Activated CD4-positive, alpha-beta T cell treated with anti-CD3 and anti-CD28 coated beads for 36 hours (primary cell): ENCODE measurements around the gene TLK1. TPM values are rescaled to one million over a fixed set of nuclear protein-coding genes. Genes with fewer than 3 reads are reported as not detected.
"Not testable (repeated sequence)": the region's sequence is repeated elsewhere in the genome, so short reads cannot be mapped to it uniquely, and the experiment has no call there.

Experiments
- ATAC-seq: fragments of 200-7000 bp; cut with Tn5 transposase; one replicate; pipeline ENCODE4 v1.10.0; 2021; ENCODE audit warnings: mild to moderate bottlenecking, moderate library complexity
- CTCF ChIA-PET: fragments of 350-600 bp; sonication (Branson Sonifier 250); formaldehyde crosslinking; loops from one replicate; lab custom pipeline; 2021; ENCODE audit warnings: antibody characterized with exemption; lab: Charles Lee
- POLR2A ChIA-PET: fragments of 350-600 bp; sonication (Branson Sonifier 250); formaldehyde crosslinking; loops from one replicate; lab custom pipeline; 2021; ENCODE audit warnings: antibody characterized with exemption, inconsistent platforms; lab: Charles Lee
- DNase-seq: peaks from one replicate; pipeline ENCODE4 v3.0.0-alpha.2; 2020
- H3K27ac Mint-ChIP-seq: one replicate; pipeline ENCODE4 v1.8.0; 2021; ENCODE audit warnings: mixed read lengths
- H3K27me3 Mint-ChIP-seq: one replicate; pipeline ENCODE4 v1.8.0; 2021; ENCODE audit warnings: mixed read lengths
- H3K36me3 Mint-ChIP-seq: one replicate; pipeline ENCODE4 v1.8.0; 2021; ENCODE audit warnings: low read depth, mixed read lengths
- H3K4me1 Mint-ChIP-seq: one replicate; pipeline ENCODE4 v1.8.0; 2021; ENCODE audit warnings: mixed read lengths
- H3K4me3 Mint-ChIP-seq: one replicate; pipeline ENCODE4 v1.8.0; 2021; ENCODE audit warnings: mild to moderate bottlenecking, moderate library complexity, mixed read lengths
- H3K9me3 Mint-ChIP-seq: one replicate; pipeline ENCODE4 v1.8.0; 2021; ENCODE audit warnings: low read depth, mixed read lengths
- intact Hi-C, 2 experiments: fragments of 100-400 bp; cut with DNase I in 1 of 2; cut with micrococcal nuclease in 1 of 2; formaldehyde crosslinking; loops; one replicate each; pipeline versions ENCODE4 v1.14.2 to v1.15.1; 2022 to 2024; cut with DNase I, micrococcal nuclease
- total RNA-seq, 2 experiments: library from RNA; stranded (reverse); gene quantifications; one replicate each; pipeline ENCODE4 v1.2.3, GENCODE V29; 2021

TLK1 gene
- total RNA-seq, 2 experiments from 2014 or later, result 71.8 to 83.7 TPM

DNA sequence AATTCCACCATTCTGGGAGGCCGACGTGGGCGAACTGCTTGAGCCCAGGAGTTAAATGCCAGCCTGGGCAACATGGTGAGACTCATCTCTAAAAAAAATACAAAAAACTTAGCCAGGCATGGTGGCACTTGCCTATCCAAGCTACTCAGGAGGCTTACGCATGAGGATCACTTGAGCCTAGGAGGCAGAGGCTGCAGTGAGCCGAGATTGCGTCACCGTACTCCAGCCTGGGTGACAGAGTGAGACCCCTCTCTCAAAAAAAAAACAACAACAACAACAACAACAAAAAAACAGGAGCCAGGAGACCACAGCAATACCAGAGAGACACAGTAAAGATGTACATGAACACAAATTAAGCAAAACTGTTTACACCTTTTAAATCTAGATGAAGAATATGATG lies 52.9 kb downstream of the TLK1 start:
- no peaks in the 10 kb centered on the region for H3K27me3 Mint-ChIP-seq
- peaks cover 54% of the 10 kb centered on the region for H3K4me1 Mint-ChIP-seq
- no peak overlapping the region for H3K27ac Mint-ChIP-seq
- POLR2A ChIA-PET, result interaction anchor here (0.7 kb wide), 1 partner anchor 19 kb away, joined by 4 read pairs; no protein-coding TSS in a partner anchor
- ATAC-seq, result no peak
- CTCF ChIA-PET, result no interaction called here
- H3K4me3 Mint-ChIP-seq, result no peak overlapping the region
- H3K36me3 Mint-ChIP-seq, result peaks cover 38% of the 10 kb centered on the region
- H3K9me3 Mint-ChIP-seq, result no peaks in the 10 kb centered on the region
- DNase-seq, result no peak
- intact Hi-C loops, result no loop called here

DNA sequence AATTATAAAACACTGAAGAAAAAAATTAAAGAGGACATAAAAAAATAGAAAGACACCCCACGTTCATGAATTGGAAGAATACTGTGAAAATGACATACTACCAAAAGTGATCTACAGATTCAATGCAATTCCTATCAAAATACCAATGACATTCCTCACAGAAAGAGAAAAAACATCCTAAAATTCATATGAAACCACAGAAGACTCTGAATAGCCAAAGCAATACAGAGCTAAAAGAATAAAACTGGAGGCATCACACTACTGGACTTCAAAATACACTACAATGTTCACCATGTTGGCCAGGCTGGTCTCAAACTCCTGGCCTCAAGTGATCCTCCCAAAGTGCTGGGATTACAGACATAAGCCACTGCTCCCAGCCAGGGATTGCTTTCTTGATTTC lies 56.3 kb downstream of the TLK1 start:
- peaks cover 40% of the 10 kb centered on the region for H3K36me3 Mint-ChIP-seq
- intact Hi-C loops, result loop anchor here in 1 of 2 experiments (5.0 kb wide), 1 partner anchor 38 kb away; no protein-coding TSS in a partner anchor
- H3K27me3 Mint-ChIP-seq, result no peaks in the 10 kb centered on the region
- no peak for DNase-seq
- POLR2A ChIA-PET, result no interaction called here
- no peak overlapping the region for H3K4me3 Mint-ChIP-seq
- no peak for ATAC-seq
- H3K4me1 Mint-ChIP-seq, result peaks cover 51% of the 10 kb centered on the region
- peaks cover 10% of the 10 kb centered on the region for H3K9me3 Mint-ChIP-seq
- H3K27ac Mint-ChIP-seq, result no peak overlapping the region
- CTCF ChIA-PET, result interaction anchor here (1.1 kb wide), 1 partner anchor 18 kb away, joined by 3 read pairs; no protein-coding TSS in a partner anchor

DNA sequence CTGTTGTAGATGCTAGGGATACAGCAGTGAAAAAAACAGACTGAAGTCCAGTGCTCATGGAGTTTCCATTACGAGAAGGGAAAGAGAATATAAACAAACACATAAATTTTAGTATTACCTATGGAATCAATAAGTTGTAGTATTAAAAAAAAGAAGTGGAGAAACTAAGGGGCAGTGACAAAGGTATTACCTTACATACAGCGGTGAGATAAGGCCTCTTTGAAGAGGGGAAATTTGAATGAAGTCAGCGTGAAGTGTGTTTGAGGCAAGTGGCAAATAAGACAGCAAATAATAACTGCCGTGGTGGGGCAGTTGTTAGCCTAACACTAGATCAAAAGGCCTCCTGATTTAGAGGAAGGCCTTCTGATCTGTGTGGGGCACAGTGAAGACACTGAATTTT lies 57.9 kb downstream of the TLK1 start:
- ChIA-PET CTCF (no interaction called here), POLR2A (no interaction called here)
- H3K9me3 Mint-ChIP-seq, result peaks cover 22% of the 10 kb centered on the region
- no peaks in the 10 kb centered on the region for H3K27me3 Mint-ChIP-seq
- ATAC-seq (peak; percentile 57), DNase-seq (no peak)
- H3K4me3 Mint-ChIP-seq, result no peak overlapping the region
- peaks cover 44% of the 10 kb centered on the region for H3K4me1 Mint-ChIP-seq
- peak overlapping the region; percentile 59 for H3K27ac Mint-ChIP-seq
- peaks cover 45% of the 10 kb centered on the region for H3K36me3 Mint-ChIP-seq
- intact Hi-C loops, result loop anchor here in 1 of 2 experiments (5.0 kb wide), 1 partner anchor 39 kb away; no protein-coding TSS in a partner anchor

DNA sequence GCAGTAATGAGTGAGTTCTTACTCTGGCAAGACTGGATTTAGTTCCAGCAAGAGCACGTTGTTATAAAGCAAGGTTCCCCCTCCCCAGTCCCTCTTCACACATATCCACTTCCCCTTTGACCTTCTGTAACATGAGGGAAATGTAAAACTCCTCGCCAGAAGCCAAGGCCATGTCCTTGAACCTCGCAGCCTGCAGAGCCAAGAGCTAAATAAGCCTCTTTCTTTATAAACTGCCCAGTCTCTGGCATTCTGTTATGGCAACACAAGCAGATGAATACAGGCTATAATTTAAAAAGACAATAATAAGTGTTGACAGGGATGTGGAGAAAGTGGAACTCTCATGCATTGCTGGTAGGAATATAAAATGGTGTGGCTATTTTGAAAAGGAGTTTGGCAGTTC lies 60.3 kb downstream of the TLK1 start:
- DNase-seq (no peak), ATAC-seq (no peak)
- Mint-ChIP-seq H3K4me3 (no peak overlapping the region), H3K27me3 (no peaks in the 10 kb centered on the region), H3K36me3 (peaks cover 48% of the 10 kb centered on the region), H3K27ac (no peak overlapping the region), H3K4me1 (peaks cover 35% of the 10 kb centered on the region), H3K9me3 (peaks cover 28% of the 10 kb centered on the region)
- ChIA-PET CTCF (no interaction called here), POLR2A (no interaction called here)
- intact Hi-C loops, result loop anchor here in 1 of 2 experiments (5.0 kb wide), 1 partner anchor 42 kb away; no protein-coding TSS in a partner anchor

DNA sequence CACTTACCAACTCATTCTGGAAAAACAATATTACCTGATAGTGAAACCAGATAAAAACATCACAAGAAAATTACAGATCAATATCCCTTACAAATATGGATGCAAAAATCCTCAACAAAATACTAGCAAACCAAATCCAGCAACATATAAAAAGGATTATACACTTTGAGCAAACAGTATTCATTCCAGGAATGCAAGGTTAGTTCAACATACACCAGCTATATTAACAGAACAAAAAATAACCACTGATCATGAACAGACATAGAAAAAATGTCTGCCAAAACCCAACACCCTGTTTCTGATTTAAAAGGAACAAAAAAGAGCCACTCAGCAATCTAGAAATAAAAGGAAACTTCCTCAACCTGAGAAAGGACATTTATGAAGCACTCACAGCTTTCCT lies 62.1 kb downstream of the TLK1 start:
- POLR2A ChIA-PET, result interaction anchor here (0.6 kb wide), 1 partner anchor 37 kb away, joined by 3 read pairs; no protein-coding TSS in a partner anchor
- intact Hi-C loops, result no loop called here
- Mint-ChIP-seq H3K27me3 (no peaks in the 10 kb centered on the region), H3K4me1 (peaks cover 38% of the 10 kb centered on the region), H3K36me3 (peaks cover 47% of the 10 kb centered on the region), H3K4me3 (no peak overlapping the region), H3K9me3 (peaks cover 28% of the 10 kb centered on the region), H3K27ac (no peak overlapping the region)
- no peak for ATAC-seq
- no peak for DNase-seq
- CTCF ChIA-PET, result interaction anchor here (4.7 kb wide), 1 partner anchor 13 kb away, joined by 44 read pairs; no protein-coding TSS in a partner anchor

DNA sequence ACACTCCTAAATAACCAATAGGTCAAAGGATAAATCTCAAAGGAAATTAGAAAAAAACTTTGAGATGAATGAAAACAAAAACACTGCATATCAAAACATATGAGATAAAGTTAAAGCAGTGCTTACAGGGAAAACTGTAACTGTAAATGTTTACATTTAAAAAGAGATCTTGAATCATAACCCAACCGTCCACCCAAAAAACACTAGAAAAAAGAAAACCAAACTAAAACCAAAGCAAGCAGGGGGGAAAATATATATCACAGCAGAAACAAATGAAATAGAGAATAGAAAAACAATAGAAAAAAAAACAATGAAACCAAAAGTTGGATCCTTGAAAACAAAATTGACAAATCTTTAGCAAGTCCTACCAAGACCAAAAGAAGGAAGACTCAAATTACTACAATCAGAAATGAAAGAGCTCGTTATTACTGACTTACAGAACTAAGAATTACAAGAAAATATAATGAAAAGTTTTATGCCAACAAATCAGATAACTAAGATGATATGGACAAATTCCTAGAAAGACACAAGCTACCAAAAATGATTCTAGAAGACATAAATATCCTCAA lies 65.6 kb downstream of the TLK1 start:
- DNase-seq, result no peak
- Mint-ChIP-seq H3K36me3 (peaks cover 47% of the 10 kb centered on the region), H3K27ac (peak overlapping the region; percentile 65), H3K9me3 (peaks cover 24% of the 10 kb centered on the region), H3K4me3 (peak overlapping the region; percentile 15), H3K27me3 (no peaks in the 10 kb centered on the region), H3K4me1 (peaks cover 37% of the 10 kb centered on the region)
- CTCF ChIA-PET, result interaction anchor here (0.6 to 4.7 kb wide), 4 partner anchors 9 to 1270 kb away, joined by 3 to 44 read pairs (median 3); partner anchors contain the start of gene METTL5
- peak; percentile 70 for ATAC-seq
- intact Hi-C loops, result loop anchor here in 1 of 2 experiments (1.0 kb wide), 1 partner anchor 41 kb away; no protein-coding TSS in a partner anchor
- POLR2A ChIA-PET, result interaction anchor here (0.6 to 0.7 kb wide), 3 partner anchors 30 to 162 kb away, joined by 4 to 8 read pairs (median 7); no protein-coding TSS in a partner anchor

DNA sequence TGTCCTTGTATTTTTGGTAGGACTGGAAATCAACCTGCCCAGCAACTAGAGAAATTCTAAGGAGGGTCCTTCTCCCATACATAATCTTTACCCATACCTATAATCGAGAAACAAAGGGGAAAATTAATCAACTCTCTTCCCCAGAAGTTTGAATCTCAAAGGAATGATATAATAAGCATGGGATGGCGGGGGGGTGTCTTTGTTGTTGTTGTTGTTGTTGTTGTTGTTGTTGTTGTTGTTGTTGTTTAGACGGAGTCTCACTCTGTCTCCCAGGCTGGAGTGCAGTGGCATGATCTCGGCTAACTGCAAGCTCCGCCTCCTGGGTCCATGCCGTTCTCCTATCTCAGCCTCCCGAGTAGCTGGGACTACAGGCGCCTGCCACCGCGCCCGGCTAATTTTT lies 69.2 kb downstream of the TLK1 start:
- peaks cover 20% of the 10 kb centered on the region for H3K36me3 Mint-ChIP-seq
- peaks cover 67% of the 10 kb centered on the region for H3K4me1 Mint-ChIP-seq
- POLR2A ChIA-PET, ATAC-seq, intact Hi-C loops, H3K27me3 Mint-ChIP-seq, H3K9me3 Mint-ChIP-seq, H3K4me3 Mint-ChIP-seq, H3K27ac Mint-ChIP-seq, DNase-seq: not testable (repeated sequence)
- CTCF ChIA-PET, result interaction anchor here (0.7 to 1.1 kb wide), 2 partner anchors 72 to 102 kb away, joined by 3 read pairs; no protein-coding TSS in a partner anchor

DNA sequence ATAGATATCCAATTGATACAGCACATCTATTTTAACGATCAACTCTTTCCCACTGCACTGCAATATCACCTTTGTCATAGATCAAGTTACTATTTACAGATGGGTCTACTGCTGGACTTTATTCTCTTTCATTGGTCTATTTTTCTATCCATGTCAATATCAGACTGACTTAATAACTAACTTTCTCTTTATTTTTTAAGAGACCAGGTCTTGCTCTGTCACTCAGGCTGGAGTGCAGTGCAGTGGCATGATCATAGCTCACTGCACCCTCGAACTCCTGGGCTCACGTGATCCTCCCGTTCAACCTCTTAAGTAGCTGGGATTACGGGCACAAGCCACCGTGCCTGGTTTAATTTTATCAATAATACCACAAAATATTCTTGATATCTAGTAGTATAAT lies 71.2 kb downstream of the TLK1 start:
- peaks cover 69% of the 10 kb centered on the region for H3K4me1 Mint-ChIP-seq
- H3K27me3 Mint-ChIP-seq, result no peaks in the 10 kb centered on the region
- POLR2A ChIA-PET, result no interaction called here
- DNase-seq, result no peak
- H3K36me3 Mint-ChIP-seq, result peaks cover 15% of the 10 kb centered on the region
- intact Hi-C loops, result loop anchor here (5.0 kb wide), 2 partner anchors 48 to 328 kb away; no protein-coding TSS in a partner anchor
- H3K4me3 Mint-ChIP-seq, result no peak overlapping the region
- no peaks in the 10 kb centered on the region for H3K9me3 Mint-ChIP-seq
- CTCF ChIA-PET, result interaction anchor here (0.9 to 1.6 kb wide), 2 partner anchors 19 to 100 kb away, joined by 3 to 4 read pairs; no protein-coding TSS in a partner anchor
- ATAC-seq, result no peak
- no peak overlapping the region for H3K27ac Mint-ChIP-seq

DNA sequence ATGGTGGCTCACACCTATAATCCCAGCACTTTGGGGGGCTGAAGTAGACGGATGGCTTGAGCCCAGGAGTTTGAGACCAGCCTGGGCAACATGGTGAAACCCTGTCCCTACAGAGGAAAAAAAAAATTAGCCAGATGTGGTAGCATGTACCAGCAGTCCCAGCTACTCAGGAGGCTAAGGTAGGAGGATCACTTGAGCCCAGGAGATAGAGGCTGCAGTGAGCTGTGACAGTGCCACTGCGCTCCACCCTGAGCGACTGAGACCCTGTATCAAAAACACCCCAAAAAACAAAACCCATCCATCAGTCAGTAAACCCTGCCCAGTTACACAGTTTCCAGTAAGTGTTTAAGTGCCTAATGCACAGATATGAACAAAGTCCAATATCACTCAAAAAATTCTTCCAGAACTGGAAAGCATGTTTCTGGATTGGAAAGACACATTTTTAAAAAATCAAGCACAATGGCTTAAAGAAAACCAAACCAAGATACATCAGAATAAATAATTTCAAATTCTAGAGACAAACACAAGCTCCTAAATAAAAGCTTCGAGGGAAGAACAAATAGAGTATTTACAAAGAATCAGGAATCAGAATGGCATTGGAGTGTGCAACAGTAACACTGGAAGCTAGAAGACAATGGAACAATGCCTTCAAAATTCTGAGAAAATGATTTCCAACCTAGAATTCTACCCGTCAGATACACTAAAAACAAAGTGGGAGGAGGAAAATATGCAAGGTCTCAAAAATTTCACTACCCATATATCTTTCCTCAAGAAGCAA lies 72.4 kb downstream of the TLK1 start:
- Mint-ChIP-seq H3K4me3 (no peak overlapping the region), H3K4me1 (peaks cover 72% of the 10 kb centered on the region), H3K27ac (peak overlapping the region; percentile 73), H3K27me3 (no peaks in the 10 kb centered on the region), H3K36me3 (peaks cover 15% of the 10 kb centered on the region), H3K9me3 (no peaks in the 10 kb centered on the region)
- ChIA-PET CTCF (interaction anchor here (0.6 to 4.2 kb wide), 30 partner anchors 9 to 775 kb away, joined by 3 to 44 read pairs (median 4); partner anchors contain the start of gene GORASP2), POLR2A (interaction anchor here (0.5 to 1.3 kb wide), 3 partner anchors 66 to 347 kb away, joined by 3 to 8 read pairs (median 3); partner anchors contain the start of gene GORASP2)
- DNase-seq (no peak), ATAC-seq (no peak)
- intact Hi-C loops, result loop anchor here (5.0 kb wide), 2 partner anchors 49 to 329 kb away; no protein-coding TSS in a partner anchor

DNA sequence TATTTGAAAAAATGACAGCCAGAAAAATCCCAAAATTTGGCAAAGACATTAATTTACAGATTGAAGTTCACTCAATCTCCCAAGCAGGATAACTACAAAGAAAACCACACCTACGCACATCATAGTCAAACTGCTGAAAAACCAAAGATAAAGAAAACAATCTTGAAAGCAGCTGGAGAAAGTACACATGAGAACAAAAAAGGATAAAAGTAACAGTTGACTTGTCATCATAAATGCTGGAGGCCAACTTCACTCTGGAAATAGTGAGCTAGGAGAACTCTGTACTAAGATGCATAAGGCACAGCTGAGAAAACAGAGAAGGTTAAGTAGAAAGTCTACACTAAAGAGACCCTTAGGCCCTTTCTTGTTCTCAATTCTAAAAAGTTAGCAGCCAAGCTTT lies 73.1 kb downstream of the TLK1 start:
- CTCF ChIA-PET, result interaction anchor here (0.6 to 4.2 kb wide), 36 partner anchors 9 to 1509 kb away, joined by 3 to 44 read pairs (median 4); partner anchors contain the start of gene GORASP2
- POLR2A ChIA-PET, result interaction anchor here (0.8 to 1.3 kb wide), 2 partner anchors 67 to 158 kb away, joined by 3 to 8 read pairs; partner anchors contain the start of gene GORASP2
- Mint-ChIP-seq H3K4me3 (peak overlapping the region; percentile 3), H3K36me3 (peaks cover 15% of the 10 kb centered on the region), H3K27me3 (no peaks in the 10 kb centered on the region), H3K9me3 (no peaks in the 10 kb centered on the region), H3K4me1 (peaks cover 68% of the 10 kb centered on the region), H3K27ac (peak overlapping the region; percentile 73)
- intact Hi-C loops, result loop anchor here (1.0 to 5.0 kb wide), 9 partner anchors 43 to 347 kb away; partner anchors contain the start of gene DCAF17 (in 1 of the 2)
- DNase-seq (no peak), ATAC-seq (peak; percentile 17)
